Adrenal gland (tissue), 12 donors: ENCODE data around the gene PHKB. TPM values are rescaled to one million over a fixed set of nuclear protein-coding genes. Genes with fewer than 3 reads are reported as not detected.
"Not testable (repeated sequence)": the region's sequence is repeated elsewhere in the genome, so short reads cannot be mapped to it uniquely, and the experiment has no call there.

ENCODE experiments used
- DNase-seq, 7 donors: peaks; one replicate each; pipeline ENCODE4 v3.0.0-alpha.2; 2019 to 2020
- H3K27ac ChIP-seq, 5 donors: fragments of 200-600 bp; sonication (generic) in 4 of 5; 1 replicate in 3 of 5; 2 replicates in 2 of 5; pipeline versions ENCODE4 v1.5.1 to v1.8.0; 2016 to 2020; ENCODE audit warnings: mild to moderate bottlenecking in 1 of 5
- H3K27me3 ChIP-seq: fragments of 200-600 bp; 2 replicates; pipeline ENCODE4 v1.8.0; 2021
- H3K36me3 ChIP-seq, 2 donors: fragments of 200-600 bp; replicated peaks in 1 of 2; 1 replicate in 1 of 2; 2 replicates in 1 of 2; pipeline versions ENCODE4 v1.5.1 to v1.8.0; 2018 to 2022
- H3K4me1 ChIP-seq, 2 donors: fragments of 200-600 bp; replicated peaks in 1 of 2; 1 replicate in 1 of 2; 2 replicates in 1 of 2; pipeline versions ENCODE4 v1.5.1 to v1.8.0; 2018 to 2021
- H3K4me3 ChIP-seq, 4 donors: fragments of 200-600 bp; sonication (generic) in 3 of 4; one replicate each; pipeline ENCODE4 v1.5.1; 2016 to 2018
- H3K9me3 ChIP-seq, 3 donors: fragments of 200-600 bp; sonication (generic) in 1 of 3; replicated peaks in 1 of 3; 1 replicate in 2 of 3; 2 replicates in 1 of 3; pipeline versions ENCODE4 v1.5.1 to v1.8.0; 2016 to 2021
- CTCF ChIP-seq, 6 experiments: fragments of 450-650 bp in 4 of 6; fragments of 200-600 bp in 2 of 6; sonication (generic) in 1 of 6; IDR thresholded peaks; 1 replicate in 5 of 6; 2 replicates in 1 of 6; pipeline versions ENCODE4 v1.5.1 to v1.8.0; 2016 to 2021; ENCODE audit warnings: antibody characterized with exemption in 6 of 6, mild to moderate bottlenecking in 2 of 6, moderate library complexity in 1 of 6
- POLR2A ChIP-seq, 2 donors: fragments of 450-650 bp; IDR thresholded peaks; one replicate each; pipeline ENCODE4 v1.6.1; 2017; ENCODE audit warnings: antibody characterized with exemption in 2 of 2, mild to moderate bottlenecking in 2 of 2, moderate library complexity in 1 of 2
- WGBS, 4 donors: extraction: QIAGEN DNeasy Blood & Tissue Kit in 2 of 4; methylation state at CpG; one replicate each; pipeline versions ENCODE4 v1.1.5 to v1.1.7; 2013 to 2017; 5-methylcytosine and 5-hydroxymethylcytosine counted together
- intact Hi-C, 2 donors: fragments of 100-400 bp; cut with DNase I; formaldehyde crosslinking; loops; one replicate each; pipeline versions ENCODE4 v1.14.1 to v1.15.0; 2022 to 2023
- polyA plus RNA-seq, 3 donors: library from polyadenylated mRNA; stranded (reverse); fragments of 200-250 nt in 2 of 3; fragments of 350-450 nt in 1 of 3; fragmentation: Illumina TruSeq in 1 of 3; extraction: RNeasy Lipid Tissue Mini Kit (QIAGEN cat#74804) in 1 of 3; gene quantifications; one replicate each; pipeline ENCODE4 v1.2.3, GENCODE V29; 2013 to 2014
- total RNA-seq, 9 donors: library from RNA; depleted of rRNA in 4 of 9; stranded (reverse); fragments of >200 nt in 4 of 9; fragments of 120-200 nt in 1 of 9; fragmentation: NEBNext Ultra II Directional in 1 of 9; extraction: Animal tissue kit (Norgen Biotek cat#: 25700) in 1 of 9; gene quantifications; one replicate each; pipeline versions ENCODE4 v1.1.0 to v1.2.4, GENCODE V29; 2013 to 2023
- donor health status: healthy with polysubstance abuse.
- donor health status: Bipolar disorder and iron deficiency.
- donor health status: DM: yes; HTN: yes; CAD: no.
- donor health status: DM: no; HTN: no; CAD: no.
- donor health status: DM: no; HTN: no; CAD: no.
- donor health status: DM: yes; HTN: yes; CAD: no.

PHKB gene
- total and polyA plus RNA-seq, 12 donors = 27.6 to 167 (median 107) TPM

GRCh38 chr16:47424846-47425245, 36.3 kb upstream of the PHKB start:
- no peaks in the 10 kb centered on the region for H3K9me3 ChIP-seq
- H3K4me3 ChIP-seq = no peak overlapping the region
- H3K27me3 ChIP-seq = no peaks in the 10 kb centered on the region
- TF ChIP-seq POLR2A (IDR thresholded peaks at IDR 0.05) (no peak), CTCF (IDR thresholded peaks at IDR 0.05) (no peak)
- H3K27ac ChIP-seq = no peak overlapping the region
- intact Hi-C loops = no loop called here
- H3K36me3 ChIP-seq = peaks cover 0 to 31% of the 10 kb centered on the region in 2 donors
- no peaks in the 10 kb centered on the region for H3K4me1 ChIP-seq
- DNase-seq = no peak
- 94 to 100% (median 96%) methylated on average over 9 to 13 of the region's 13 CpGs for WGBS, 4 donors

- WGBS, 4 donors = 95 to 100% (median 97%) methylated on average over 1 of the region's 1 CpG
- H3K36me3 ChIP-seq = peaks cover 0 to 31% of the 10 kb centered on the region in 2 donors
- intact Hi-C loops = no loop called here
- no peaks in the 10 kb centered on the region for H3K27me3 ChIP-seq
- no peak overlapping the region for H3K27ac ChIP-seq
- H3K9me3 ChIP-seq = no peaks in the 10 kb centered on the region
- DNase-seq = no peak
- TF ChIP-seq CTCF (IDR thresholded peaks at IDR 0.05) (no peak), POLR2A (IDR thresholded peaks at IDR 0.05) (no peak)
- no peaks in the 10 kb centered on the region for H3K4me1 ChIP-seq
- H3K4me3 ChIP-seq = no peak overlapping the region
Observed at GRCh38 chr16:47426806-47427205, 34.3 kb upstream of the PHKB start.

- no peaks in the 10 kb centered on the region for H3K9me3 ChIP-seq
- no peaks in the 10 kb centered on the region for H3K27me3 ChIP-seq
- WGBS, 4 donors = 82 to 91% (median 83%) methylated on average over 3 of the region's 3 CpGs
- intact Hi-C loops = no loop called here
- no peak for DNase-seq
- no peak overlapping the region for H3K4me3 ChIP-seq
- TF ChIP-seq CTCF (IDR thresholded peaks at IDR 0.05) = no peak
- no peak for TF ChIP-seq POLR2A (IDR thresholded peaks at IDR 0.05)
- no peak overlapping the region for H3K27ac ChIP-seq
- no peaks in the 10 kb centered on the region for H3K4me1 ChIP-seq
- peaks cover 0 to 12% of the 10 kb centered on the region in 2 donors for H3K36me3 ChIP-seq
Observed at GRCh38 chr16:47431960-47432359, 29.2 kb upstream of the PHKB start.

- H3K4me3 ChIP-seq, DNase-seq, H3K27me3 ChIP-seq, H3K9me3 ChIP-seq, H3K27ac ChIP-seq, H3K4me1 ChIP-seq, intact Hi-C loops, H3K36me3 ChIP-seq: not testable (repeated sequence)
- 86 to 97% (median 91%) methylated on average over 2 of the region's 2 CpGs for WGBS, 4 donors
Observed at GRCh38 chr16:47434274-47434673, 26.9 kb upstream of the PHKB start.

- H3K36me3 ChIP-seq = not testable (repeated sequence)
Observed at GRCh38 chr16:47440066-47440465, 21.1 kb upstream of the PHKB start.

GRCh38 chr16:47442884-47443283, 18.2 kb upstream of the PHKB start:
- H3K9me3 ChIP-seq, DNase-seq, H3K4me1 ChIP-seq, intact Hi-C loops, H3K36me3 ChIP-seq, H3K27ac ChIP-seq, H3K27me3 ChIP-seq, H3K4me3 ChIP-seq: not testable (repeated sequence)

More at GRCh38 chr16:47440066-47440465, 21.1 kb upstream of the PHKB start:
- H3K27ac ChIP-seq, intact Hi-C loops, H3K9me3 ChIP-seq, H3K4me1 ChIP-seq, H3K27me3 ChIP-seq, DNase-seq, H3K4me3 ChIP-seq: not testable (repeated sequence)
- WGBS, 4 donors = 93 to 97% (median 96%) methylated on average over 3 of the region's 3 CpGs
